ENCODE measurements around the gene CCDC24.

CCDC24 gene

GRCh38 chr1:43991476-43992231 lies at the start of gene CCDC24:
Gene CCDC24, plus strand, starts transcription at chr1:43991599. Its CDS starts 280 bp downstream, at chr1:43991879.
- no peak for DNase-seq (ENCODE audit: low spot score)

GRCh38 chr1:43942411-43942810 lies 49.0 kb upstream of the CCDC24 start:
- DNase-seq (ENCODE audit: low spot score): no peak

- no peak for DNase-seq (ENCODE audit: low spot score)
These were observed 46.5 kb upstream of the CCDC24 start for GRCh38 chr1:43944860-43945259.

- no peak for DNase-seq (ENCODE audit: low spot score)
These were observed 45.6 kb upstream of the CCDC24 start for GRCh38 chr1:43945674-43946235.

- DNase-seq (ENCODE audit: low spot score): peak; percentile 97
These were observed 45.0 kb upstream of the CCDC24 start, which contains the start of gene IPO13 for GRCh38 chr1:43946236-43947060. Gene IPO13, plus strand, starts transcription at chr1:43946950. Its CDS starts 651 bp downstream, at chr1:43947601.

- no peak for DNase-seq (ENCODE audit: low spot score)
These were observed 44.1 kb upstream of the CCDC24 start for GRCh38 chr1:43947061-43947873.

- no peak for DNase-seq (ENCODE audit: low spot score)
These were observed 43.4 kb upstream of the CCDC24 start for GRCh38 chr1:43947874-43948437.

- DNase-seq (ENCODE audit: low spot score): no peak
These were observed 41.7 kb upstream of the CCDC24 start for GRCh38 chr1:43949678-43950077.

GRCh38 chr1:43951021-43951985 lies 40.1 kb upstream of the CCDC24 start:
- no peak for DNase-seq (ENCODE audit: low spot score)

GRCh38 chr1:43952731-43953346 lies 38.6 kb upstream of the CCDC24 start:
- no peak for DNase-seq (ENCODE audit: low spot score)

GRCh38 chr1:43953361-43953760 lies 38.0 kb upstream of the CCDC24 start:
- no peak for DNase-seq (ENCODE audit: low spot score)

- DNase-seq (ENCODE audit: low spot score): peak; percentile 94
These were observed 37.4 kb upstream of the CCDC24 start for GRCh38 chr1:43954036-43954435.

GRCh38 chr1:43956234-43956633 lies 35.2 kb upstream of the CCDC24 start:
- no peak for DNase-seq (ENCODE audit: low spot score)

- DNase-seq (ENCODE audit: low spot score): no peak
These were observed 33.9 kb upstream of the CCDC24 start for GRCh38 chr1:43957407-43958040.

- DNase-seq (ENCODE audit: low spot score): no peak
These were observed 32.8 kb upstream of the CCDC24 start for GRCh38 chr1:43958351-43959255.

- no peak for DNase-seq (ENCODE audit: low spot score)
These were observed 30.6 kb upstream of the CCDC24 start for GRCh38 chr1:43960798-43961197.

- DNase-seq (ENCODE audit: low spot score): no peak
These were observed 29.7 kb upstream of the CCDC24 start for GRCh38 chr1:43961692-43962091.

GRCh38 chr1:43962324-43962723 lies 29.1 kb upstream of the CCDC24 start:
- peak; percentile 76 for DNase-seq (ENCODE audit: low spot score)
